Measurements from ENCODE around the gene FLCN. TPM values are rescaled to one million over a fixed set of nuclear protein-coding genes. Genes with fewer than 3 reads are reported as not detected.
"Not testable (repeated sequence)": the region's sequence is repeated elsewhere in the genome, so short reads cannot be mapped to it uniquely, and the experiment has no call there.

The FLCN gene
- total and polyA plus RNA-seq, 12 donors, result 16.0 to 78.2 (median 35.8) TPM

- H3K27ac ChIP-seq, result no peak overlapping the region
- no peaks in the 10 kb centered on the region for H3K27me3 ChIP-seq
- DNase-seq, result no peak
- no peak for ATAC-seq
- peaks cover 0 to 7% (median 0%) of the 10 kb centered on the region in 9 donors for H3K36me3 ChIP-seq
- H3K4me1 ChIP-seq, result peaks cover under 1 to 32% (median 16%) of the 10 kb centered on the region in 9 donors
- TF ChIP-seq CTCF (IDR thresholded peaks at IDR 0.05), result no peak
- no peaks in the 10 kb centered on the region for H3K9me3 ChIP-seq
- intact Hi-C loops (cut with DNase I), result no loop called here
- H3K4me3 ChIP-seq, result no peak overlapping the region
Observed at GRCh38 chr17:17196776-17197175, 40.2 kb downstream of the FLCN start.

GRCh38 chr17:17195466-17195865 lies 41.5 kb downstream of the FLCN start:
- ATAC-seq; DNase-seq; H3K9me3 ChIP-seq; H3K36me3 ChIP-seq; H3K27me3 ChIP-seq; H3K27ac ChIP-seq; H3K4me3 ChIP-seq; intact Hi-C loops (cut with DNase I): not testable (repeated sequence)
- peaks cover 8 to 32% (median 21%) of the 10 kb centered on the region in 9 donors for H3K4me1 ChIP-seq
- 94 to 98% methylated on average over 5 of the region's 5 CpGs for WGBS, 2 donors

- Histone ChIP-seq H3K9me3 (no peaks in the 10 kb centered on the region), H3K27ac (peak overlapping the region; percentile 11 to 88 (median 74)), H3K27me3 (no peaks in the 10 kb centered on the region), H3K4me3 (no peak overlapping the region), H3K36me3 (peaks cover 0 to 34% (median 12%) of the 10 kb centered on the region in 9 donors), H3K4me1 (peaks cover 8 to 41% (median 30%) of the 10 kb centered on the region in 9 donors)
- ATAC-seq (peak in 3 of 8 donors; percentile 21 to 40 (median 37)), DNase-seq (no peak)
- WGBS, 2 donors, result 23 to 46% methylated on average over 10 of the region's 10 CpGs
- TF ChIP-seq CTCF (IDR thresholded peaks at IDR 0.05), result no peak
- intact Hi-C loops (cut with DNase I), result loop anchor here in 1 of 10 donors (5.0 kb wide), 1 partner anchor 50 kb away; no protein-coding TSS in a partner anchor
Observed at GRCh38 chr17:17191961-17192381, 45.0 kb downstream of the FLCN start.

- H3K27me3 ChIP-seq, result no peaks in the 10 kb centered on the region
- peaks cover 8 to 47% (median 36%) of the 10 kb centered on the region in 9 donors for H3K4me1 ChIP-seq
- TF ChIP-seq CTCF (IDR thresholded peaks at IDR 0.05), result no peak
- H3K4me3 ChIP-seq, result no peak overlapping the region
- intact Hi-C loops (cut with DNase I), result loop anchor here in 1 of 10 donors (5.0 kb wide), 1 partner anchor 49 kb away; no protein-coding TSS in a partner anchor
- H3K27ac ChIP-seq, result peak overlapping the region; percentile 11 to 88 (median 74)
- H3K36me3 ChIP-seq, result peaks cover 0 to 38% (median 15%) of the 10 kb centered on the region in 9 donors
- DNase-seq (peak; percentile 62 to 64), ATAC-seq (peak; percentile 48 to 87 (median 81))
- H3K9me3 ChIP-seq, result no peaks in the 10 kb centered on the region
- 17 to 25% methylated on average over 11 of the region's 11 CpGs for WGBS, 2 donors
Observed at GRCh38 chr17:17191346-17191792, 45.6 kb downstream of the FLCN start.

GRCh38 chr17:17190188-17190587 lies 46.8 kb downstream of the FLCN start:
- ATAC-seq (peak in 7 of 8 donors; percentile 34 to 80 (median 56)), DNase-seq (no peak)
- Histone ChIP-seq H3K9me3 (no peaks in the 10 kb centered on the region), H3K27me3 (no peaks in the 10 kb centered on the region), H3K4me1 (peaks cover 8 to 58% (median 48%) of the 10 kb centered on the region in 9 donors), H3K36me3 (peaks cover 0 to 42% (median 15%) of the 10 kb centered on the region in 9 donors), H3K27ac (peak overlapping the region in 8 of 10 donors; percentile 5 to 88 (median 74)), H3K4me3 (no peak overlapping the region)
- peak in 2 of 9 donors; percentile 14 to 17 for TF ChIP-seq CTCF (IDR thresholded peaks at IDR 0.05)
- 46 to 57% methylated on average over 7 of the region's 7 CpGs for WGBS, 2 donors
- intact Hi-C loops (cut with DNase I), result loop anchor here in 1 of 10 donors (5.0 kb wide), 1 partner anchor 48 kb away; no protein-coding TSS in a partner anchor

All from heart right ventricle (tissue), 16 donors.